Osteocyte (in vitro differentiated cells): ENCODE results near the gene POLR1F. TPM values are rescaled to one million over a fixed set of nuclear protein-coding genes. Genes with fewer than 3 reads are reported as not detected.
A peak's percentile ranks its signal among the peaks of the same experiment; 100 is the strongest.

Experiments used
- DNase-seq: peaks from one replicate; pipeline ENCODE4 v3.0.0; 2021; ENCODE audit warnings: mixed read lengths; ENCODE audit not compliant: unreplicated experiment; ENCODE audit errors: extremely low spot score
- H3K27ac Mint-ChIP-seq: one replicate; pipeline ENCODE4 v1.8.0; 2021; ENCODE audit warnings: mild to moderate bottlenecking, mixed read lengths; ENCODE audit not compliant: unreplicated experiment
- H3K27me3 Mint-ChIP-seq: one replicate; pipeline ENCODE4 v1.8.0; 2021; ENCODE audit warnings: mixed read lengths; ENCODE audit not compliant: unreplicated experiment
- H3K36me3 Mint-ChIP-seq: one replicate; pipeline ENCODE4 v1.8.0; 2021; ENCODE audit warnings: mixed read lengths; ENCODE audit not compliant: unreplicated experiment
- H3K4me1 Mint-ChIP-seq: one replicate; pipeline ENCODE4 v1.8.0; 2021; ENCODE audit warnings: mixed read lengths; ENCODE audit not compliant: unreplicated experiment
- H3K4me3 Mint-ChIP-seq: one replicate; pipeline ENCODE4 v1.8.0; 2021; ENCODE audit warnings: mild to moderate bottlenecking, moderate library complexity, mixed read lengths; ENCODE audit not compliant: unreplicated experiment
- H3K9me3 Mint-ChIP-seq: one replicate; pipeline ENCODE4 v1.8.0; 2021; ENCODE audit warnings: mixed read lengths; ENCODE audit not compliant: unreplicated experiment
- CTCF ChIP-seq: fragments of 200-600 bp; sonication (generic); IDR thresholded peaks from 2 replicates; pipeline ENCODE4 v1.5.0; 2021; ENCODE audit warnings: antibody characterized with exemption, mild to moderate bottlenecking, moderate library complexity
- total RNA-seq: library from RNA; stranded (reverse); gene quantifications from 2 replicates; pipeline ENCODE4 v1.2.1, GENCODE V29; 2021

The POLR1F gene
- total RNA-seq, 1 donor from 2014 or later, result 14.2 TPM

- no peaks in the 10 kb centered on the region for H3K36me3 Mint-ChIP-seq
- no peak for DNase-seq
- H3K4me3 Mint-ChIP-seq, result no peak overlapping the region
- TF ChIP-seq CTCF, result peak; percentile 73
- no peaks in the 10 kb centered on the region for H3K9me3 Mint-ChIP-seq
- no peaks in the 10 kb centered on the region for H3K4me1 Mint-ChIP-seq
- no peak overlapping the region for H3K27ac Mint-ChIP-seq
- peaks cover 44% of the 10 kb centered on the region for H3K27me3 Mint-ChIP-seq
Observed at GRCh38 chr7:19747740-19748339, 39.0 kb upstream of the POLR1F start.

GRCh38 chr7:19744075-19744474, 35.2 kb upstream of the POLR1F start:
- H3K27ac Mint-ChIP-seq, result no peak overlapping the region
- H3K4me1 Mint-ChIP-seq, result no peaks in the 10 kb centered on the region
- H3K36me3 Mint-ChIP-seq, result no peaks in the 10 kb centered on the region
- H3K4me3 Mint-ChIP-seq, result no peak overlapping the region
- DNase-seq, result no peak
- H3K9me3 Mint-ChIP-seq, result no peaks in the 10 kb centered on the region
- TF ChIP-seq CTCF, result no peak
- H3K27me3 Mint-ChIP-seq, result peaks cover 49% of the 10 kb centered on the region

- H3K4me3 Mint-ChIP-seq, result no peak overlapping the region
Observed at GRCh38 chr7:19728716-19729115, 19.9 kb upstream of the POLR1F start.

GRCh38 chr7:19725770-19726169, 16.9 kb upstream of the POLR1F start:
- Mint-ChIP-seq H3K9me3 (no peaks in the 10 kb centered on the region), H3K27ac (no peak overlapping the region), H3K36me3 (no peaks in the 10 kb centered on the region), H3K4me3 (no peak overlapping the region), H3K27me3 (peaks cover 36% of the 10 kb centered on the region), H3K4me1 (no peaks in the 10 kb centered on the region)
- DNase-seq, result no peak
- no peak for TF ChIP-seq CTCF

More at GRCh38 chr7:19728716-19729115, 19.9 kb upstream of the POLR1F start:
- H3K4me1 Mint-ChIP-seq, result no peaks in the 10 kb centered on the region
- H3K36me3 Mint-ChIP-seq, result no peaks in the 10 kb centered on the region
- DNase-seq, result no peak
- no peak overlapping the region for H3K27ac Mint-ChIP-seq
- H3K9me3 Mint-ChIP-seq, result no peaks in the 10 kb centered on the region
- TF ChIP-seq CTCF, result no peak
- peaks cover 39% of the 10 kb centered on the region for H3K27me3 Mint-ChIP-seq

- no peak for TF ChIP-seq CTCF
- peaks cover 60% of the 10 kb centered on the region for H3K27me3 Mint-ChIP-seq
- no peak overlapping the region for H3K27ac Mint-ChIP-seq
- H3K9me3 Mint-ChIP-seq, result no peaks in the 10 kb centered on the region
- H3K4me3 Mint-ChIP-seq, result no peak overlapping the region
- no peaks in the 10 kb centered on the region for H3K36me3 Mint-ChIP-seq
- DNase-seq, result no peak
- no peaks in the 10 kb centered on the region for H3K4me1 Mint-ChIP-seq
Observed at GRCh38 chr7:19715499-19715898, 6.7 kb upstream of the POLR1F start.
